Measurements from ENCODE around the gene CNBD2. TPM values are rescaled to one million over a fixed set of nuclear protein-coding genes. Genes with fewer than 3 reads are reported as not detected.

CNBD2 gene
- polyA plus RNA-seq, 1 donor (not counting 4 experiments of a cell fraction or from before 2014, with no cell fraction given): 3.0 TPM

DNA sequence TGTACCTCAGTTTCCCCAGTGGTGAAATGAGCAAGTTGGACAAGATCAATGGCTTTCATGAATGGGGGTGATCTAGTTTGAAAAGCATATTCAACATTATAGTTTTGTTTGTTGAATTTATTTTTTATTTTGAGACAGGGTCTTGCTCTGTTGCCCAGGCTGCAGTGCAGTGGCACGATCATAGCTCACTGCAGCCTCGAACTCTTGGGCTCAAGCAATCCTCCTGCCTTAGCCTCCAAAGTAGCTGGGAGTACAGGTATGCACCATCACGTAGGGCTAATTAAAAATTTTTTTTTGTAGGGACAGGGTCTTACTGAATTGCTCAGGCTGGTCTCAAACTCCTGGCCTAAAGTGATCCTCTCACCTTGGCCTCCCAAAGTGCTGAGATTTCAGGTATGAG is 63.4 kb downstream of the CNBD2 start:
- Histone ChIP-seq H4K20me1 (ENCODE audit: control insufficient read depth, extremely low read depth, insufficient read depth, low read length) (no peaks in the 10 kb centered on the region), H3K4me3 (ENCODE audit: control insufficient read depth in 2 of 3, extremely low read depth in 1 of 3, insufficient read depth in 2 of 3, low read depth in 1 of 3, low read length in 3 of 3) (no peak overlapping the region), H3K9me3 (ENCODE audit: control insufficient read depth, low read depth, low read length) (no peaks in the 10 kb centered on the region), H3K4me1 (ENCODE audit: control insufficient read depth, extremely low read depth, insufficient read depth, low read length) (peaks cover 17% of the 10 kb centered on the region), H3K27ac (ENCODE audit: control insufficient read depth, insufficient read depth, low read length) (no peak overlapping the region), H3K9me1 (ENCODE audit: control insufficient read depth, extremely low read depth, insufficient read depth, low read length) (no peaks in the 10 kb centered on the region), H3K79me2 (ENCODE audit: control insufficient read depth, insufficient read depth, low read length) (no peaks in the 10 kb centered on the region), H3K27me3 (ENCODE audit: control insufficient read depth, extremely low read depth, insufficient read depth, low read length) (no peaks in the 10 kb centered on the region), H2AFZ (ENCODE audit: control insufficient read depth, low read length) (no peak overlapping the region), H3K4me2 (ENCODE audit: control insufficient read depth, extremely low read depth, insufficient read depth, low read depth, low read length) (no peak overlapping the region), H3K36me3 (ENCODE audit: control insufficient read depth in 2 of 2, extremely low read depth in 1 of 2, insufficient read depth in 2 of 2, low read length in 2 of 2) (no peaks in the 10 kb centered on the region), H3K9ac (ENCODE audit: control insufficient read depth, extremely low read depth, insufficient read depth, low read length) (no peak overlapping the region)
- FAIRE-seq (no peak), DNase-seq (ENCODE audit: low read depth, low spot score) (no peak)
- dilution Hi-C loops (cut with MboI; ENCODE audit: extremely low pct_ligation_motif_present, low sequenced_read_pairs): no loop called here
- TF ChIP-seq EZH2 (IDR thresholded peaks at IDR 0.05; ENCODE audit: low read length): no peak
- no peak for TF ChIP-seq CTCF (optimal IDR thresholded peaks at IDR 0.05 in 1 of 3, IDR thresholded peaks at IDR 0.05 in 1 of 3, conservative IDR thresholded peaks at IDR 0.05 in 1 of 3; ENCODE audit: extremely low read depth in 1 of 3, insufficient read depth in 2 of 3, low read length in 3 of 3)

DNA sequence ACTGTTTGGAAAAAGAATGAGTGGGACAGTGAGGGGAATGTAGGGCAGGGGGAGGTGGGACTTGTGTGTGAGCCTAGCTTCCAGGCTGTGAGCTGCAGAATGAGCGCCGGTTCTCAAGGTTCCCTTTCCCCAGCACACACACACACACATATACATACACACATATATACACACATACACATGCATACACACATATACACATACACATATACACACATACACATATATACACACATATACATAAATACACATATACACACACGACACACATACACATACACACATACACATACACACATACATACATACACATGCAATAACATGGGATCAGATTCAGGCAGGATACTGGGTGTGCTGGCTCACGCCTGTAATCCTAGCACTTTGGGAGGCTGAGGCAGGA is 66.5 kb downstream of the CNBD2 start:
- Histone ChIP-seq H3K79me2 (ENCODE audit: control insufficient read depth, insufficient read depth, low read length) (no peaks in the 10 kb centered on the region), H3K27ac (ENCODE audit: control insufficient read depth, insufficient read depth, low read length) (no peak overlapping the region), H3K9me3 (ENCODE audit: control insufficient read depth, low read depth, low read length) (no peaks in the 10 kb centered on the region), H4K20me1 (ENCODE audit: control insufficient read depth, extremely low read depth, insufficient read depth, low read length) (no peaks in the 10 kb centered on the region), H3K36me3 (ENCODE audit: control insufficient read depth in 2 of 2, extremely low read depth in 1 of 2, insufficient read depth in 2 of 2, low read length in 2 of 2) (no peaks in the 10 kb centered on the region), H3K4me1 (ENCODE audit: control insufficient read depth, extremely low read depth, insufficient read depth, low read length) (peaks cover 17% of the 10 kb centered on the region), H2AFZ (ENCODE audit: control insufficient read depth, low read length) (no peak overlapping the region), H3K27me3 (ENCODE audit: control insufficient read depth, extremely low read depth, insufficient read depth, low read length) (no peaks in the 10 kb centered on the region), H3K4me3 (ENCODE audit: control insufficient read depth in 2 of 3, extremely low read depth in 1 of 3, insufficient read depth in 2 of 3, low read depth in 1 of 3, low read length in 3 of 3) (no peak overlapping the region), H3K4me2 (ENCODE audit: control insufficient read depth, extremely low read depth, insufficient read depth, low read depth, low read length) (no peak overlapping the region), H3K9me1 (ENCODE audit: control insufficient read depth, extremely low read depth, insufficient read depth, low read length) (no peaks in the 10 kb centered on the region), H3K9ac (ENCODE audit: control insufficient read depth, extremely low read depth, insufficient read depth, low read length) (no peak overlapping the region)
- DNase-seq (ENCODE audit: low read depth, low spot score) (no peak), FAIRE-seq (no peak)
- dilution Hi-C loops (cut with MboI; ENCODE audit: extremely low pct_ligation_motif_present, low sequenced_read_pairs): no loop called here
- TF ChIP-seq EZH2 (IDR thresholded peaks at IDR 0.05; ENCODE audit: low read length) (no peak), CTCF (optimal IDR thresholded peaks at IDR 0.05 in 1 of 3, IDR thresholded peaks at IDR 0.05 in 1 of 3, conservative IDR thresholded peaks at IDR 0.05 in 1 of 3; ENCODE audit: extremely low read depth in 1 of 3, insufficient read depth in 2 of 3, low read length in 3 of 3) (no peak)

Data from keratinocyte (primary cell).